ENCODE data around the gene CCDC97.
A peak's percentile ranks its signal among the peaks of the same experiment; 100 is the strongest.

The CCDC97 gene

GRCh38 chr19:41320568-41320967, 10.6 kb downstream of the CCDC97 start:
- TF ChIP-seq GATA1 (IDR thresholded peaks at IDR 0.05; ENCODE audit: low read depth, low read length): no peak
- TF ChIP-seq POLR2A (IDR thresholded peaks at IDR 0.05; ENCODE audit: low read length): no peak

GRCh38 chr19:41321204-41321599, 11.2 kb downstream of the CCDC97 start:
- TF ChIP-seq POLR2A (IDR thresholded peaks at IDR 0.05; ENCODE audit: low read length) (no peak), GATA1 (IDR thresholded peaks at IDR 0.05; ENCODE audit: low read depth, low read length) (no peak)
- no peak for DNase-seq

More at GRCh38 chr19:41320568-41320967, 10.6 kb downstream of the CCDC97 start:
- DNase-seq: no peak

DNA sequence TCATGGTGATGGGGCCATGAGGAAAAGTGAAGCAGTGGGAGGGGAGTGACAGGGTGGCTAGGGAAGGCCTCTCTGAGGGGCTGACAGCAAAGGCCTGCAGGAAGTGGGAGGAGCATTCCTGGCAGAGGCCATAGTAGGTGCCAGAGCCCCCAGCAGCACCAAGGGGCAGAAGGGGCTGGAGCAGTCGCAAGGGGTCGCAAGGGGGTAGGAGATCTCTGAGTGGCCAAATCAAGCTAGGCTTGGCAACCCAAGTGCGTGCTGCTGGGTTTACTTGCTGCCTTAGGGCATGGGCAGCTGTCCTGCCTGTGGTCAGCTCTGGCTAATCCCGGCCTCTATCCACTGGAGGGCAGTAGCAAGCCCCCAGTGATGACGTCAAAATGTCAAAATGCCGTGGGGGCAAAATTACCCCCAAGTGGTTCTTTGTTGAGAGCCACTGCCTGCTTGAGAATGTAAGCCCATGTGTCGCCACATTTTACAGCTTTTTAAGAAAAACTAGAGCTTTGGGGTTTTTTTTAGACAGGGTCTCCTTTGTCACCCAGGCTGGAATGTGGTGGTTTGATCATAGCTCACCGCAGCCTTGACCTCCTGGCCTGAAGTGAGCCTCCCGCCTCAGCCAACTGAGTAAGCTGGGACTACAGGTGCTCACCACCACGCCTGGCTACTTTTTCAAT, 11.8 kb downstream of the CCDC97 start:
- TF ChIP-seq POLR2A (IDR thresholded peaks at IDR 0.05; ENCODE audit: low read length) (no peak), GATA1 (IDR thresholded peaks at IDR 0.05; ENCODE audit: low read depth, low read length) (no peak)
- DNase-seq: peak; percentile 56 to 60

GRCh38 chr19:41322451-41322850, 12.5 kb downstream of the CCDC97 start:
- no peak for DNase-seq
- TF ChIP-seq POLR2A (IDR thresholded peaks at IDR 0.05; ENCODE audit: low read length): no peak
- no peak for TF ChIP-seq GATA1 (IDR thresholded peaks at IDR 0.05; ENCODE audit: low read depth, low read length)

DNA sequence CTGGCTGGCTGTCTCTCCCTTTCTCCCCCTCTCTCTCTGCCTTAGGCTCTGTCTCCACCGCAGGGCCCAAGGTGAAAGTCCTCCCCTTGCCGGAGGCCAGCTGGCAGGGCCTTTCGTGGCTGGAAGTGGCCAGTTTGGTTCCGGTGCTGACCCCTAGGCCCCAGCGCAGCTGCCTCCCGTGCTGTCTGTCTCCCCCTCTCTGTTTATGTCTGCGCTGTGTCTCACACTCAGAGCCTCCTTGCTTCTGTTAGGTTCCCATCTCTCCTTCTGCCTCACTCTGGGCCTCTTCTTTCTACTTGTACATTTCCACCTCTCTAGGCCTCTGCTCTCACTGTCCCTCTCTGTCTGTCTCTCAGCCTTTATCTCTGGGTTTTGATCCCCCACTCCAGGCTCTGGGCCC, 13.1 kb downstream of the CCDC97 start:
- TF ChIP-seq GATA1 (IDR thresholded peaks at IDR 0.05; ENCODE audit: low read depth, low read length): no peak
- no peak for TF ChIP-seq POLR2A (IDR thresholded peaks at IDR 0.05; ENCODE audit: low read length)
- no peak for DNase-seq

GRCh38 chr19:41323430-41324125, 13.6 kb downstream of the CCDC97 start:
- TF ChIP-seq POLR2A (IDR thresholded peaks at IDR 0.05; ENCODE audit: low read length) (peak; percentile 32), GATA1 (IDR thresholded peaks at IDR 0.05; ENCODE audit: low read depth, low read length) (no peak)
- peak; percentile 83 to 90 for DNase-seq

GRCh38 chr19:41324231-41324702, 14.3 kb downstream of the CCDC97 start:
- DNase-seq: peak; percentile 21 to 44
- TF ChIP-seq POLR2A (IDR thresholded peaks at IDR 0.05; ENCODE audit: low read length) (no peak), GATA1 (IDR thresholded peaks at IDR 0.05; ENCODE audit: low read depth, low read length) (no peak)

DNA sequence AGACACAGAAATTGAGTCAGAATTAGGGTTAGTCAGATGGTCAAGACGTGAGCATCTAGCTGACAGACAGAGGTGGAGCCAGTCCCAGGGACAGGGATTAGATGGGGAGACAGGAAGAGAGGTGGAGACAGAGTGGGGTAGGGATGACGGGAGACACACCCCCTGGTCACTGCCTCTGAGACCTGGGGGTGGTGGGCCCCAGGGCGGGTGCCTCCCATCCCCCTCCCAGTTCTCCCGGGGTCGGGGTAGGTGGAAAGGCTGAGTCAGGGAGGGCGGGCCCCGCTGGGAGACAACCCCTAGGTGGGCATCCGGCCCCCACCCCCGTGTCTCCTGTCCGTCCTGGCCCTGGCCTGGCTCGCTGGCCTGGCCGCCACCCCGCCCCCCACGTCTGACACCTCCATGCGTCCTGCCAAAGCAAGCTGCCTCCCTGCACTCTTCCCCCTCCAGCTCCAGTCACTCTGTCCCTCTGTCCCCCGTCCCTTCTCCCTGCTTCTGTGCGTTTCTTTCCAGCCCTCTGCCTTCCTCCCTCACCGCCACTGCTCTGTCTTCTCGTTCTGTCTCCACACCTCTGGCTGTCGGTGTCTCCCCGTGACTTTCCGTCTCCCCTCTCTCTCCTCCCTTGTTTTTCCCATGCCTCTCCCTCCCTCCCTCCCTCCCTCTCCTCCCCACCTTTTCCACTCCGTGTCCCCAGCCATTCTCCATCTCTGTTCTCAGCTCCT, 15.1 kb downstream of the CCDC97 start:
- peak; percentile 21 to 42 for DNase-seq
- TF ChIP-seq POLR2A (IDR thresholded peaks at IDR 0.05; ENCODE audit: low read length) (no peak), GATA1 (IDR thresholded peaks at IDR 0.05; ENCODE audit: low read depth, low read length) (no peak)

GRCh38 chr19:41325640-41325946, 15.6 kb downstream of the CCDC97 start:
- no peak for DNase-seq
- no peak for TF ChIP-seq POLR2A (IDR thresholded peaks at IDR 0.05; ENCODE audit: low read length)
- no peak for TF ChIP-seq GATA1 (IDR thresholded peaks at IDR 0.05; ENCODE audit: low read depth, low read length)

DNA sequence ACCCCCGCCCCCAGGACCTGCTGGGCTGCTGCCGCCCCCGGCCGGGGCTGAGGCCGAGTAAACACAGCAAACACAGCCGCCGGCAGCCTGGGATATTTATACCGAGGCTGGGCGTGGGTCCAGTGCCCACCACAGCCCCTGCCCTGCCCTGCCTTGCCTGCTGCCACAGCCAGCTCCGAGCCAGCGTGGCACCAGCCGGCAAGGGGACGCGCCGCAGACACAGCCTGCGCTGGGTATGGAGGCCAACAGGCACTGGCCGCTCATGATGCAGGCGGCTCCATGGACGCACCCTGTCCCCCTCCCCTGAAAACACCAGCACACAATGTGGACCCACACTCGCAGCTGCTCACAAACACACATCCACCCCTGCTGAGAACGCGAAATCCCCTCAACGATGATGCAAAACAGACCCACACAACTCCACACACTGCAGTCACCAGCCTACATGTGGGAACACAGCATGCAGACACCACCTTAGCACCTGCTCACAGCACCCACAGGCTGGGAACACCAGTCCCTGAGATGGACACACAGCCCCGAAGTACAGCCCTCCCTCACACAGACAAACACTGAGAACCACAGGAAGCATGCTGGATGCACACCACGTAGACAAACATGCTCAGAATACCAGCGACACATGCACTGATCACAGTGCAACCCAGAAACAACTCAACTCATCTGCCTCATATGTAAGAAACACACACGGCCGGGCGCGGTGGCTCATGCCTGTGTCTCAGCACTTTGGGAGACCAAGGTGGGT, 16.2 kb downstream of the CCDC97 start:
- TF ChIP-seq GATA1 (IDR thresholded peaks at IDR 0.05; ENCODE audit: low read depth, low read length) (no peak), POLR2A (IDR thresholded peaks at IDR 0.05; ENCODE audit: low read length) (peak; percentile 25)
- DNase-seq: peak in 1 of 2 experiments; percentile 21

GRCh38 chr19:41327076-41327575, 17.2 kb downstream of the CCDC97 start:
- TF ChIP-seq POLR2A (IDR thresholded peaks at IDR 0.05; ENCODE audit: low read length) (peak; percentile 5), GATA1 (IDR thresholded peaks at IDR 0.05; ENCODE audit: low read depth, low read length) (no peak)
- DNase-seq: peak in 1 of 2 experiments; percentile 26

DNA sequence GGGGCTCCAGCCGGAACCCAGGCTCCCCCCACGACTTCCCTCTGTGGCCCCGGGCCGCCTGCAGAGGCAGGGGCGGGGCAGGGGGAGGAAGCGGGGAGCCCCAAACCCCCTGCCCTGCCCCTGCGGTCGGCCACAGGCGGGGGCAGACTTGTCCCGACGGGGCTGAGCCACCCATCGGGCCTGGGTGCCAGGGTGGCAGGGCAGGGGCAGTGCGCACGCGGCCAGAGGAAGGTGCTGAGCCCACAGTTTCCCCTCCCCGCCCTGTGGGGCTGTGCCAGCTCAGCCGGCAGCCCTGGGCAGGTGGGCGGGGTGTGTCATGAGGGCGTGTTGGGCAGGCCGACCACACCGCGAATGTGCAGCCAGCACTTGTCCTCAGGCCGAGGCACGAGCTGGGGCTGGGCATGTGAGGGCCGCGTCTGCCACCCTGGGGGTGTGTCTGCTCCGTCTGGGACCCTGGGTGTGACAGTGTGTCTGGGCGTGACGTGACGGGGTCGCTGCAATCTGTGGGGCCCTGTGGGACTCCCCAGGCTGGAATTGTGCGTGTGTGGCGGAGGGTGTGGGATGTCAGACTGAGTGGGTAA, 17.7 kb downstream of the CCDC97 start:
- TF ChIP-seq POLR2A (IDR thresholded peaks at IDR 0.05; ENCODE audit: low read length) (peak; percentile 30), GATA1 (IDR thresholded peaks at IDR 0.05; ENCODE audit: low read depth, low read length) (no peak)

More for the DNA sequence above, 17.7 kb downstream of the CCDC97 start:
- peak; percentile 42 to 46 for DNase-seq

Data from erythroblast (primary cell).